WTC11 (cell line): ENCODE data around the gene ASCC3. TPM values are rescaled to one million over a fixed set of nuclear protein-coding genes. Genes with fewer than 3 reads are reported as not detected.

Experiments used
- ATAC-seq: fragments of 200-7000 bp; cut with Tn5 transposase; 2 replicates; pipeline ENCODE4 v1.10.0; 2021; ENCODE audit warnings: mild to moderate bottlenecking, moderate library complexity
- CTCF ChIA-PET: fragments of 300-600 bp; sonication (Branson Sonifier 250); formaldehyde crosslinking; loops from one replicate; lab custom pipeline; 2021; ENCODE audit warnings: antibody characterized with exemption; lab: Charles Lee
- POLR2A ChIA-PET: fragments of 350-600 bp; sonication (Branson Sonifier 250); formaldehyde crosslinking; loops from one replicate; lab custom pipeline; 2021; ENCODE audit warnings: antibody characterized with exemption; lab: Charles Lee
- DNase-seq: peaks from one replicate; pipeline ENCODE4 v3.0.0; 2021; ENCODE audit warnings: low spot score
- H3K27ac Mint-ChIP-seq: 2 replicates; pipeline ENCODE4 v1.8.0; 2021; ENCODE audit warnings: mixed read lengths
- H3K27me3 Mint-ChIP-seq: 2 replicates; pipeline ENCODE4 v1.8.0; 2021; ENCODE audit warnings: low read depth, mild to moderate bottlenecking, moderate library complexity, mixed read lengths
- H3K36me3 Mint-ChIP-seq: 2 replicates; pipeline ENCODE4 v1.8.0; 2021; ENCODE audit warnings: mixed read lengths
- H3K4me1 Mint-ChIP-seq: 2 replicates; pipeline ENCODE4 v1.8.0; 2022; ENCODE audit warnings: mixed read lengths
- H3K4me3 Mint-ChIP-seq: 2 replicates; pipeline ENCODE4 v1.8.0; 2021; ENCODE audit warnings: mild to moderate bottlenecking, moderate library complexity, mixed read lengths
- H3K9me3 Mint-ChIP-seq: 2 replicates; pipeline ENCODE4 v1.8.0; 2021; ENCODE audit warnings: mixed read lengths
- AR ChIP-seq: fragments of 250-450 bp; sonication (Bioruptor Pico); IDR thresholded peaks from 2 replicates; pipeline ENCODE4 v1.9.0; 2021; ENCODE audit warnings: mild to moderate bottlenecking
- ATF1 ChIP-seq: sonication (generic); formaldehyde crosslinking; IDR thresholded peaks from 2 replicates; pipeline ENCODE4 v1.8.1; 2023; ENCODE audit warnings: mild to moderate bottlenecking, moderate library complexity, missing genetic modification reagents
- CREM ChIP-seq: sonication (generic); formaldehyde crosslinking; IDR thresholded peaks from 2 replicates; pipeline ENCODE4 v1.8.1; 2022; ENCODE audit warnings: mild to moderate bottlenecking, missing genetic modification reagents, moderate library complexity
- E2F1 ChIP-seq: sonication (generic); formaldehyde crosslinking; IDR thresholded peaks from 2 replicates; pipeline ENCODE4 v1.8.0; 2022; ENCODE audit warnings: mild to moderate bottlenecking, missing genetic modification reagents
- E2F4 ChIP-seq: sonication (generic); formaldehyde crosslinking; IDR thresholded peaks from 2 replicates; pipeline ENCODE4 v1.8.1; 2022; ENCODE audit warnings: low read depth, mild to moderate bottlenecking, moderate library complexity, missing genetic modification reagents, borderline replicate concordance
- FOXP1 ChIP-seq: sonication (generic); formaldehyde crosslinking; IDR thresholded peaks from 2 replicates; pipeline ENCODE4 v1.8.0; 2022; ENCODE audit warnings: missing genetic modification reagents, mild to moderate bottlenecking, moderate library complexity, borderline replicate concordance
- GRHL2 ChIP-seq: fragments of 250-450 bp; sonication (Bioruptor Pico); IDR thresholded peaks from 2 replicates; pipeline ENCODE4 v1.8.0; 2022; ENCODE audit warnings: mild to moderate bottlenecking, moderate library complexity; ENCODE audit not compliant: insufficient replicate concordance, severe bottlenecking
- IRF1 ChIP-seq: sonication (generic); formaldehyde crosslinking; IDR thresholded peaks from 2 replicates; pipeline ENCODE4 v1.8.0; 2023; ENCODE audit warnings: missing genetic modification reagents
- KAT7 ChIP-seq: sonication (generic); formaldehyde crosslinking; IDR thresholded peaks from 2 replicates; pipeline ENCODE4 v1.8.1; 2023; ENCODE audit warnings: missing genetic modification reagents, mild to moderate bottlenecking, borderline replicate concordance
- MLX ChIP-seq: sonication (generic); formaldehyde crosslinking; IDR thresholded peaks from 2 replicates; pipeline ENCODE4 v1.8.1; 2023; ENCODE audit warnings: mild to moderate bottlenecking, missing genetic modification reagents, moderate library complexity
- NR1H2 ChIP-seq: sonication (generic); formaldehyde crosslinking; IDR thresholded peaks from 2 replicates; pipeline ENCODE4 v1.9.0; 2021; ENCODE audit warnings: mild to moderate bottlenecking, moderate library complexity, missing genetic modification reagents
- NR2C2 ChIP-seq: sonication (generic); formaldehyde crosslinking; IDR thresholded peaks from 2 replicates; pipeline ENCODE4 v1.8.0; 2022; ENCODE audit warnings: mild to moderate bottlenecking, missing genetic modification reagents
- OVOL2 ChIP-seq: fragments of 250-450 bp; sonication (Bioruptor Pico); IDR thresholded peaks from 2 replicates; pipeline ENCODE4 v1.9.0; 2021; ENCODE audit warnings: mild to moderate bottlenecking, borderline replicate concordance
- SMAD3 ChIP-seq: sonication (generic); formaldehyde crosslinking; IDR thresholded peaks from 2 replicates; pipeline ENCODE4 v1.8.0; 2022; ENCODE audit warnings: missing genetic modification reagents, mild to moderate bottlenecking, borderline replicate concordance
- USF2 ChIP-seq: sonication (generic); formaldehyde crosslinking; IDR thresholded peaks from 2 replicates; pipeline ENCODE4 v1.8.1; 2023; ENCODE audit warnings: mild to moderate bottlenecking, missing genetic modification reagents, moderate library complexity
- ZBTB43 ChIP-seq: sonication (generic); formaldehyde crosslinking; IDR thresholded peaks from 2 replicates; pipeline ENCODE4 v1.8.1; 2023; ENCODE audit warnings: mild to moderate bottlenecking, missing genetic modification reagents
- ZNF121 ChIP-seq: sonication (generic); formaldehyde crosslinking; IDR thresholded peaks from 2 replicates; pipeline ENCODE4 v1.8.0; 2023; ENCODE audit warnings: missing genetic modification reagents
- ZNF317 ChIP-seq: sonication (generic); formaldehyde crosslinking; IDR thresholded peaks from 2 replicates; pipeline ENCODE4 v1.8.1; 2023; ENCODE audit warnings: low read depth, mild to moderate bottlenecking, moderate library complexity, missing genetic modification reagents, borderline replicate concordance
- ZNF416 ChIP-seq: fragments of 250-450 bp; sonication (Bioruptor Pico); IDR thresholded peaks from 2 replicates; pipeline ENCODE4 v1.9.0; 2021; ENCODE audit warnings: mild to moderate bottlenecking, inconsistent platforms
- ZNF512 ChIP-seq: sonication (generic); formaldehyde crosslinking; IDR thresholded peaks from 2 replicates; pipeline ENCODE4 v1.8.1; 2022; ENCODE audit warnings: missing genetic modification reagents, borderline replicate concordance
- ZSCAN18 ChIP-seq: fragments of 250-450 bp; sonication (Bioruptor Pico); IDR thresholded peaks from 2 replicates; pipeline ENCODE4 v2.1.2; 2022; ENCODE audit warnings: mild to moderate bottlenecking, moderate library complexity
- total RNA-seq: library from RNA; stranded (reverse); gene quantifications from 3 replicates; pipeline ENCODE4 v1.2.3, GENCODE V29; 2021

Gene ASCC3
- total RNA-seq, 1 experiment from 2014 or later, result 80.7 TPM

GRCh38 chr6:100923481-100924165, 42.5 kb upstream of the ASCC3 start:
- TF ChIP-seq ZNF121 (CRISPR knock-in tag), result no peak
- no peak for TF ChIP-seq CREM (CRISPR knock-in tag)
- no peak for TF ChIP-seq ZNF512 (CRISPR knock-in tag)
- no peak for TF ChIP-seq MLX (CRISPR knock-in tag)
- no peak for TF ChIP-seq GRHL2
- TF ChIP-seq E2F4 (CRISPR knock-in tag), result no peak
- TF ChIP-seq ZNF317 (CRISPR knock-in tag), result no peak
- no peak for TF ChIP-seq ZBTB43 (CRISPR knock-in tag)
- ChIA-PET POLR2A (interaction anchor here (0.5 kb wide), 1 partner anchor 1002 kb away, joined by 3 read pairs; no protein-coding TSS in a partner anchor), CTCF (interaction anchor here (0.8 kb wide), 1 partner anchor 10 kb away, joined by 3 read pairs; no protein-coding TSS in a partner anchor)

GRCh38 chr6:100920028-100920605, 39.0 kb upstream of the ASCC3 start:
- 0 out of 2 replicates have a peak, but pooled peaks cover 5% of the 10 kb centered on the region for H3K9me3 Mint-ChIP-seq
- ChIA-PET CTCF (no interaction called here), POLR2A (no interaction called here)
- DNase-seq (no peak), ATAC-seq (no peak)
- H3K27me3 Mint-ChIP-seq, result no peaks in the 10 kb centered on the region
- H3K4me3 Mint-ChIP-seq, result no peak overlapping the region
- peaks cover 6% of the 10 kb centered on the region; the same call in 1 of the 2 replicates for H3K4me1 Mint-ChIP-seq
- no peaks in the 10 kb centered on the region for H3K36me3 Mint-ChIP-seq
- no peak overlapping the region for H3K27ac Mint-ChIP-seq
- no peak for TF ChIP-seq USF2 (CRISPR knock-in tag)
- TF ChIP-seq E2F1 (CRISPR knock-in tag), result no peak
- TF ChIP-seq OVOL2 (CRISPR knock-in tag), result no peak
- TF ChIP-seq ZNF416 (CRISPR knock-in tag), result no peak
- TF ChIP-seq AR (CRISPR knock-in tag), result no peak
- TF ChIP-seq FOXP1, result no peak
- no peak for TF ChIP-seq NR2C2 (CRISPR knock-in tag)
- no peak for TF ChIP-seq NR1H2 (CRISPR knock-in tag)
- TF ChIP-seq IRF1 (CRISPR knock-in tag), result no peak
- no peak for TF ChIP-seq ZSCAN18
- no peak for TF ChIP-seq ATF1
- TF ChIP-seq SMAD3 (CRISPR knock-in tag), result no peak
- TF ChIP-seq CREM (CRISPR knock-in tag), result no peak
- TF ChIP-seq KAT7 (CRISPR knock-in tag), result no peak

More at GRCh38 chr6:100923481-100924165, 42.5 kb upstream of the ASCC3 start:
- H3K36me3 Mint-ChIP-seq, result no peaks in the 10 kb centered on the region
- no peak for ATAC-seq
- no peak for DNase-seq
- H3K27me3 Mint-ChIP-seq, result no peaks in the 10 kb centered on the region
- H3K4me3 Mint-ChIP-seq, result no peak overlapping the region
- no peak overlapping the region for H3K27ac Mint-ChIP-seq
- peaks cover 6% of the 10 kb centered on the region; the same call in 1 of the 2 replicates for H3K4me1 Mint-ChIP-seq
- 0 out of 2 replicates have a peak, but pooled peaks cover 5% of the 10 kb centered on the region for H3K9me3 Mint-ChIP-seq
